GM23248 (cell line): Measurements from ENCODE around the gene PAPOLA. TPM values are rescaled to one million over a fixed set of nuclear protein-coding genes. Genes with fewer than 3 reads are reported as not detected.

Source experiments
- DNase-seq: peaks from one replicate; pipeline ENCODE4 v3.0.0-alpha.2; 2015
- H2AFZ ChIP-seq: fragments of 200-600 bp; sonication (generic); 2 replicates; pipeline ENCODE4 v1.6.1; 2016; ENCODE audit warnings: antibody characterized with exemption
- H3F3A ChIP-seq: fragments of 200-600 bp; sonication (generic); 2 replicates; pipeline ENCODE4 v1.6.1; 2016; ENCODE audit warnings: mild to moderate bottlenecking, antibody characterized with exemption, mixed run types; ENCODE audit not compliant: insufficient read depth
- H3K27ac ChIP-seq: fragments of 200-600 bp; sonication (generic); 2 replicates; pipeline ENCODE4 v1.5.1; 2016; ENCODE audit warnings: mild to moderate bottlenecking
- H3K27me3 ChIP-seq: fragments of 200-600 bp; sonication (generic); replicated peaks from 2 replicates; pipeline ENCODE4 v1.6.1; 2016; ENCODE audit warnings: mild to moderate bottlenecking; ENCODE audit not compliant: insufficient read depth
- H3K36me3 ChIP-seq: fragments of 200-600 bp; sonication (generic); 2 replicates; pipeline ENCODE4 v1.6.1; 2016; ENCODE audit warnings: low read depth, mild to moderate bottlenecking
- H3K4me1 ChIP-seq: fragments of 200-600 bp; sonication (generic); 2 replicates; pipeline ENCODE4 v1.6.1; 2016; ENCODE audit warnings: mild to moderate bottlenecking; ENCODE audit not compliant: insufficient read depth
- H3K4me2 ChIP-seq: fragments of 200-600 bp; sonication (generic); one replicate; pipeline ENCODE4 v1.6.1; 2016; ENCODE audit warnings: mild to moderate bottlenecking; ENCODE audit not compliant: unreplicated experiment
- H3K4me3 ChIP-seq: fragments of 200-600 bp; sonication (generic); 2 replicates; pipeline ENCODE4 v1.5.1; 2016; ENCODE audit warnings: mild to moderate bottlenecking
- H3K79me2 ChIP-seq: fragments of 200-600 bp; sonication (generic); 2 replicates; pipeline ENCODE4 v1.6.1; 2016; ENCODE audit warnings: mild to moderate bottlenecking; ENCODE audit not compliant: insufficient read depth
- H3K9ac ChIP-seq: fragments of 200-600 bp; sonication (generic); 2 replicates; pipeline ENCODE4 v1.6.1; 2016; ENCODE audit warnings: mild to moderate bottlenecking
- H3K9me2 ChIP-seq: fragments of 200-600 bp; sonication (generic); 2 replicates; pipeline ENCODE4 v1.6.1; 2016; ENCODE audit warnings: mixed run types, mild to moderate bottlenecking, moderate library complexity; ENCODE audit not compliant: insufficient read depth
- H3K9me3 ChIP-seq: fragments of 200-600 bp; sonication (generic); one replicate; pipeline ENCODE4 v1.6.1; 2017; ENCODE audit warnings: low read depth
- H4K20me1 ChIP-seq: fragments of 200-600 bp; sonication (generic); 2 replicates; pipeline ENCODE4 v1.6.0; 2016; ENCODE audit not compliant: insufficient read depth
- EZH2 ChIP-seq: fragments of 200-600 bp; sonication (generic); IDR thresholded peaks from 2 replicates; pipeline ENCODE4 v1.6.1; 2018; ENCODE audit warnings: antibody characterized with exemption, mild to moderate bottlenecking; ENCODE audit not compliant: insufficient read depth, poor library complexity, severe bottlenecking
- EZH2phosphoT487 ChIP-seq: fragments of 200-600 bp; sonication (generic); IDR thresholded peaks from 2 replicates; pipeline ENCODE4 v1.6.1; 2018; ENCODE audit warnings: antibody characterized with exemption, moderate library complexity, mild to moderate bottlenecking, low read depth; ENCODE audit not compliant: insufficient read depth
- WGBS, 2 experiments: methylation state at CpG; one replicate each; pipeline ENCODE4 v1.1.6; 2015 to 2017; ENCODE audit warnings: low lambda C conversion rate in 2 of 2, low coverage in 1 of 2; ENCODE audit errors: missing lambda C conversion rate in 2 of 2; 5-methylcytosine and 5-hydroxymethylcytosine counted together
- in situ Hi-C: fragments of 300-500 bp; cut with MboI; formaldehyde crosslinking; loops from 2 replicates; pipeline ENCODE4 v1.15.0; 2020
- polyA plus RNA-seq: library from polyadenylated mRNA; unstranded; fragments of >200 nt; fragmentation: Nextera tagmentation; extraction: Ambion mirVana; gene quantifications from 2 replicates; pipeline ENCODE4 v1.2.1, GENCODE V29; 2016
- total RNA-seq: library from RNA; depleted of rRNA; stranded (reverse); fragments of >200 nt; shearing (Covaris generic); gene quantifications from 2 replicates; pipeline ENCODE4 v1.2.3, GENCODE V29; 2014

PAPOLA gene
- total and polyA plus RNA-seq, 2 experiments from 2014 or later: 64.3 to 119 TPM

DNA sequence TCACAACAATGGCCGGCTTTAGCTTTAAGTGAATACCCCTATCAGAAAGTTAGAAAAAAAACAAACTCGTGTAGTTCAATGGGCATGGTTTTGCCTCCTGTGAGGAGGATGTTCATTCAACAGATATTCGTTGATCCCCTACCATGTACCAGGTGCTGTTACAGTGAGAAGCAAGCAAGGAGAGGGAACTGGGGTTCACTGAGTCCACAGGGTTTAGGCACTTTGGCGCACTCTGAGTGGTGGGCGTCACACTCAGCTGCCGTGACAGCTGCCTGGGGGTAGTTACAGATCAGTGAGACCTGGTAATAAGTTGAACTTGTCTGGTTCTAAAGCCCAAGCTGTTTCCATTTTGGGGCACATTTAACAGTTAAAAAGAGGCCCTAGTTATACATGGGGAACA lies 74.2 kb downstream of the PAPOLA start:
- 83 to 84% methylated on average over 6 of the region's 6 CpGs for WGBS, 2 experiments
- Histone ChIP-seq H3K27ac (no peak overlapping the region), H3K27me3 (no peaks in the 10 kb centered on the region), H3K4me1 (peaks cover 18% of the 10 kb centered on the region), H3K9ac (no peak overlapping the region), H3K9me3 (no peaks in the 10 kb centered on the region), H3K4me3 (no peak overlapping the region), H3F3A (peaks cover 30% of the 10 kb centered on the region), H3K4me2 (no peak overlapping the region), H3K36me3 (no peaks in the 10 kb centered on the region), H3K9me2 (no peaks in the 10 kb centered on the region), H2AFZ (no peak overlapping the region), H3K79me2 (no peaks in the 10 kb centered on the region), H4K20me1 (no peaks in the 10 kb centered on the region)
- in situ Hi-C loops: no loop called here
- TF ChIP-seq EZH2phosphoT487 (no peak), EZH2 (no peak)
- DNase-seq: no peak

DNA sequence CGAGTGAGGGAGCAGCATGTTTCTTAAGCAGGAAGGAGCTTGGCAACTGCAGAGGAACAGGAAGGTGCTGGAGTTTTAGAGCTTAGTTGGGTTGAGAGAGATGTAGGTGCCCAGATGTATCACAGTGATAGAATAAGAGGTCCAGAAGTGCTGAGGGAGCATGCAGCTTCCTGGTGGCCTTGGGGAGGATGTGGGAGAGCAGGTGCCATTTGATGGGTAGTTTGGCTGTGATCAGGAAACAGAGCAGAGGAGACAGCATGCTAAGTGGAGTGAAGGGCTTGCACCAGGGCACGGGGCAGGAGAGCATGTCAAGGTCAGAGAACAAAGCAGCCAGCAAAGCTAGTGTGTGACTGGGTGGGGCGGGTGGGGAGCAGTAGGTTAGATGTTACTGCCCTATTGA lies 74.8 kb downstream of the PAPOLA start:
- Histone ChIP-seq H3K36me3 (no peaks in the 10 kb centered on the region), H3K4me3 (no peak overlapping the region), H2AFZ (no peak overlapping the region), H3K79me2 (no peaks in the 10 kb centered on the region), H4K20me1 (no peaks in the 10 kb centered on the region), H3K9me2 (no peaks in the 10 kb centered on the region), H3F3A (peaks cover 29% of the 10 kb centered on the region), H3K4me2 (no peak overlapping the region), H3K4me1 (peaks cover 18% of the 10 kb centered on the region), H3K9ac (no peak overlapping the region), H3K9me3 (no peaks in the 10 kb centered on the region), H3K27ac (no peak overlapping the region), H3K27me3 (no peaks in the 10 kb centered on the region)
- TF ChIP-seq EZH2 (no peak), EZH2phosphoT487 (no peak)
- DNase-seq: no peak
- 53 to 57% methylated on average over 3 of the region's 3 CpGs for WGBS, 2 experiments
- in situ Hi-C loops: no loop called here

DNA sequence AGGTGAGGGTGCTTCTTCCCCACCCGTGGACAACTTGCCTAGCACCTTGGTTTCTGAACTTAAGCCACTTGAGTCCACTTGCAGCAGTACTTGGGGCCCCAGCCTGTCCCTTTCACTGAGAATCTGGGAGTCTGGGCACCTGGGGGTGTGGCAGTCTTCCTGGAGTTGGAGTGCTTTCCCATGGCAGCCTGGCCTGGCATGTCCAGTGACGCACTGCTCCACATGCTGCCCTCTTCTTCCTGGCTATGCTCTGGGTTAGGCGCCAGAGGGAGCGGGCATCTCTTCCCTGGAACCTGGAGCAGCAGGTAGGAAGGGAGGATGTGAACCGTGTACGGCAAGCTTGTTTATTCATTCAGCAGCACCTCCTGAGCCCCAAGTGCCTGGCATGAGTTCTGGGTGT lies 76.4 kb downstream of the PAPOLA start:
- Histone ChIP-seq H3K4me3 (no peak overlapping the region), H3K4me2 (no peak overlapping the region), H3K27me3 (no peaks in the 10 kb centered on the region), H3K9me3 (no peaks in the 10 kb centered on the region), H3F3A (peaks cover 12% of the 10 kb centered on the region), H3K36me3 (no peaks in the 10 kb centered on the region), H3K27ac (no peak overlapping the region), H3K79me2 (no peaks in the 10 kb centered on the region), H3K9ac (no peak overlapping the region), H2AFZ (no peak overlapping the region), H4K20me1 (no peaks in the 10 kb centered on the region), H3K9me2 (no peaks in the 10 kb centered on the region), H3K4me1 (peaks cover 16% of the 10 kb centered on the region)
- no peak for DNase-seq
- in situ Hi-C loops: no loop called here
- TF ChIP-seq EZH2 (no peak), EZH2phosphoT487 (no peak)
- 87 to 89% methylated on average over 6 of the region's 6 CpGs for WGBS, 2 experiments

DNA sequence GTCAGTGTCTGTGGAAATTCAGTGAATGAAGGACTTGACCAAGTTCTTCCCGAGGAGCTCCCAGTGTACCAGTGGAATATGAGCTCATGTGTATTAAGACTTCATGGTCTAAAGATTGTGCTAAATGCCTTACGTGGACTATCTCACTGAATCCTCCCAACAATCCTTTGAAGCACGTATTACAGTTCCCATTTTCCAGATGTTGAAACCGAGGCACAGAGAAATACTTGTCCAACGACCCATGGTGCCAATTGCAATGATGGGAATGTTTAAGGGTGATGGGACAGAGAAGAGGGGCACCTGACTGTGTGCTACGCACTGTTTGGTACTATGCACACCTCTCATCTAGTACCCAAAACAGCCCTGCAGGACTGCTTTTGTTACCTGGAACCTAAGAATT lies 77.2 kb downstream of the PAPOLA start:
- Histone ChIP-seq H3K27ac (no peak overlapping the region), H4K20me1 (no peaks in the 10 kb centered on the region), H3K79me2 (no peaks in the 10 kb centered on the region), H3K9me2 (no peaks in the 10 kb centered on the region), H3K4me2 (no peak overlapping the region), H2AFZ (no peak overlapping the region), H3K9ac (no peak overlapping the region), H3K9me3 (no peaks in the 10 kb centered on the region), H3K4me3 (no peak overlapping the region), H3K4me1 (peaks cover 9% of the 10 kb centered on the region), H3F3A (peaks cover 5% of the 10 kb centered on the region; the same call in 1 of the 2 replicates), H3K27me3 (no peaks in the 10 kb centered on the region), H3K36me3 (no peaks in the 10 kb centered on the region)
- 87 to 91% methylated on average over 6 of the region's 6 CpGs for WGBS, 2 experiments
- TF ChIP-seq EZH2phosphoT487 (no peak), EZH2 (no peak)
- in situ Hi-C loops: no loop called here
- no peak for DNase-seq

DNA sequence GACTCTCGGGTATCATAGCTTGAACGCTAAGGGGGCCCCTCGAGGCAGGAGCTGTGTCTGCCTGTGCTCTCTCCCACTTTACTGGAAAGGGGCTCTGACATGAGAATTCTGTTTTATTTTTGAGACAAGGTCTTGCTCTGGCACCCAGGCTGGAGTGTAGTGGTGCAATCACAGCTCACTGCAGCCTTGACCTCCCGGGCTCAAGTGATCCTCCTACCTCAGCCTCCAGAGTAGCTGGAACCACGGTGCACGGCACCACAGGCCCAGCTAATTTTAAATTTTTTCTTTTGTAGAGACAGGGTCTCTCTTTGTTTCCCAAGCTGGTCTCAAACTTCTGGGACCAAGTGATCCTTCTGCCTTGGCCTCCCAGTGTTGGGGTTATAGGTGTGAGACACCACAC lies 77.7 kb downstream of the PAPOLA start:
- Histone ChIP-seq H3K4me1 (peaks cover 4% of the 10 kb centered on the region), H2AFZ (no peak overlapping the region), H3K9me3 (no peaks in the 10 kb centered on the region), H3K36me3 (no peaks in the 10 kb centered on the region), H3K9ac (no peak overlapping the region), H3K27ac (no peak overlapping the region), H3K4me3 (no peak overlapping the region), H3K9me2 (no peaks in the 10 kb centered on the region), H3K27me3 (peaks cover 1% of the 10 kb centered on the region; the same call in 1 of the 2 replicates), H3F3A (0 out of 2 replicates have a peak, but pooled peaks cover 2% of the 10 kb centered on the region), H3K4me2 (no peak overlapping the region), H3K79me2 (no peaks in the 10 kb centered on the region), H4K20me1 (no peaks in the 10 kb centered on the region)
- TF ChIP-seq EZH2 (no peak), EZH2phosphoT487 (no peak)
- DNase-seq: no peak
- in situ Hi-C loops: loop anchor here (10.0 kb wide), 1 partner anchor 165 kb away; no protein-coding TSS in a partner anchor
- 68 to 73% methylated on average over 6 of the region's 6 CpGs for WGBS, 2 experiments
